Smooth muscle cell (in vitro differentiated cells): ENCODE data around the gene IRAK2. TPM values are rescaled to one million over a fixed set of nuclear protein-coding genes. Genes with fewer than 3 reads are reported as not detected.
A peak's percentile ranks its signal among the peaks of the same experiment; 100 is the strongest.

ENCODE experiments used
- DNase-seq: peaks from one replicate; lab custom pipeline; 2025; ENCODE audit not compliant: unreplicated experiment; lab: John Stamatoyannopoulos, UW
- H2AFZ ChIP-seq: fragments of 200-600 bp; sonication (generic); 2 replicates; pipeline ENCODE4 v1.6.0; 2016; ENCODE audit warnings: antibody characterized with exemption, low read depth, mild to moderate bottlenecking
- H3F3A ChIP-seq: fragments of 200-600 bp; sonication (generic); 2 replicates; pipeline ENCODE4 v1.6.0; 2017; ENCODE audit warnings: antibody characterized with exemption, low read depth
- H3K27ac ChIP-seq: fragments of 200-600 bp; sonication (generic); 2 replicates; pipeline ENCODE4 v1.5.1; 2016; ENCODE audit warnings: low read depth, mild to moderate bottlenecking
- H3K27me3 ChIP-seq: fragments of 200-600 bp; sonication (generic); 2 replicates; pipeline ENCODE4 v1.6.1; 2016; ENCODE audit warnings: low read depth, mild to moderate bottlenecking
- H3K36me3 ChIP-seq: fragments of 200-600 bp; sonication (generic); 2 replicates; pipeline ENCODE4 v1.5.1; 2016; ENCODE audit warnings: low read depth
- H3K4me1 ChIP-seq: fragments of 200-600 bp; sonication (generic); 2 replicates; pipeline ENCODE4 v1.5.1; 2016; ENCODE audit warnings: low read depth
- H3K4me2 ChIP-seq: fragments of 200-600 bp; sonication (generic); 2 replicates; pipeline ENCODE4 v1.6.0; 2016; ENCODE audit warnings: mild to moderate bottlenecking
- H3K4me3 ChIP-seq: fragments of 200-600 bp; sonication (generic); 2 replicates; pipeline ENCODE4 v1.5.1; 2016; ENCODE audit warnings: mild to moderate bottlenecking
- H3K79me2 ChIP-seq: fragments of 200-600 bp; sonication (generic); 2 replicates; pipeline ENCODE4 v1.6.0; 2016; ENCODE audit warnings: low read depth, mild to moderate bottlenecking
- H3K9ac ChIP-seq: fragments of 200-600 bp; sonication (generic); 2 replicates; pipeline ENCODE4 v1.6.0; 2016; ENCODE audit warnings: low read depth
- H3K9me3 ChIP-seq: fragments of 200-600 bp; sonication (generic); replicated peaks from 2 replicates; pipeline ENCODE4 v1.5.1; 2016; ENCODE audit warnings: low read depth
- H4K20me1 ChIP-seq: fragments of 200-600 bp; sonication (generic); 2 replicates; pipeline ENCODE4 v1.6.0; 2016; ENCODE audit warnings: low read depth
- WGBS: methylation state at CpG from one replicate; pipeline ENCODE4 v1.1.7; 2016; ENCODE audit warnings: low lambda C conversion rate; 5-methylcytosine and 5-hydroxymethylcytosine counted together
- polyA plus RNA-seq: library from polyadenylated mRNA; unstranded; fragments of >200 nt; fragmentation: Nextera tagmentation; extraction: Ambion mirVana; gene quantifications from 2 replicates; pipeline ENCODE4 v1.2.1, GENCODE V29; 2016
- total RNA-seq: library from RNA; depleted of rRNA; stranded (reverse); fragments of >200 nt; gene quantifications from 2 replicates; pipeline ENCODE4 v1.2.3, GENCODE V29; 2014
- TF ChIP-seq, protein P1 (sequence below): fragments of 200-600 bp; sonication (generic); IDR thresholded peaks from 2 replicates; pipeline ENCODE4 v1.5.1; 2017; ENCODE audit warnings: borderline replicate concordance, mild to moderate bottlenecking, antibody characterized with exemption; ENCODE audit not compliant: insufficient read depth, poor library complexity, severe bottlenecking

IRAK2 gene
- total and polyA plus RNA-seq, 2 experiments from 2014 or later = 3.3 to 3.4 TPM

DNA sequence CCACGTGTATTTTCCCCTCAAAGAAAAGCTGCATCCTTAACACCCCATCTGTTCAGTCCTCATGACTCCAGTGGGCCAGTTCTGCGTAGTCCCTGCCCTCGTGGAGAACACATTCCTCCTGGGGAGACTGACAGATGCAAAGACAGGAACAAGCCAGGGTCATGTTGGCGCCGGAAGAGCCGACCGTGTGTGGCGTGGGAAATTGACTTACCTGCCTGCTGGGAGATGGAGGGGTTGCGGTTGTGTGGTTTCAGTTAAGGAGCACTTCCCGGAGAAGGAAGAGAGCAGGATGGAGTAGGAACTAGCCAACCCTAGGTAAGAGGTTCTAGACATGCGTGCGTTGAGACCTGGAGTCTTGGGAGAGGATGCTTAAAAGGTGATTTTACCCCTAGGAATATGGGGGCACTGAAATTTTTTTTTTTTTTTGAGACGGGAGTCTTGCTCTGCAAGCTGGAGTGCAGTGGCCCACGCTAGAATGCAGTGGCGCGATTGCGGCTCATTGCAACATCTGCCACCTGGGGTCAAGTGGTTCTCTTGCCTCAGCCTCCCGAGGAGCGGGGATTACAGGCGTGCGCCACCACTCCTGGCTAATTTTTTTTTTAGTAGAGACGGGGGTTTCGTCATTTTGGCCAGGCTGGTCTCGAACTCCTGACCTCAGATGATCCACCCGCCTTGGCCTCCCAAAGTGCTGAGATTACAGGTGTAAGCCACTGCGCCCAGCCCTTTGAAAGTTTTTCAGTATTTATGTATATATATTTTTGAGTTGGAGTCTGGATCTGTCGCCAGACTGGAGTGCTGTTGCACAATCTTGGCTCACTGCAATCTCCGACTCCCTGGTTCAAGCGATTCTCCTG, 21.8 kb upstream of the IRAK2 start:
- Histone ChIP-seq H3K4me3 (peak overlapping the region; percentile 66), H3K9ac (no peak overlapping the region), H3K9me3 (no peaks in the 10 kb centered on the region), H3K4me1 (peaks cover 9% of the 10 kb centered on the region), H3K27me3 (no peaks in the 10 kb centered on the region), H3K27ac (no peak overlapping the region), H3F3A (no peaks in the 10 kb centered on the region), H3K36me3 (no peaks in the 10 kb centered on the region), H4K20me1 (peaks cover 47% of the 10 kb centered on the region), H3K79me2 (peaks cover 55% of the 10 kb centered on the region), H3K4me2 (peak overlapping the region; percentile 78), H2AFZ (no peak overlapping the region)
- TF ChIP-seq, protein P1, sequence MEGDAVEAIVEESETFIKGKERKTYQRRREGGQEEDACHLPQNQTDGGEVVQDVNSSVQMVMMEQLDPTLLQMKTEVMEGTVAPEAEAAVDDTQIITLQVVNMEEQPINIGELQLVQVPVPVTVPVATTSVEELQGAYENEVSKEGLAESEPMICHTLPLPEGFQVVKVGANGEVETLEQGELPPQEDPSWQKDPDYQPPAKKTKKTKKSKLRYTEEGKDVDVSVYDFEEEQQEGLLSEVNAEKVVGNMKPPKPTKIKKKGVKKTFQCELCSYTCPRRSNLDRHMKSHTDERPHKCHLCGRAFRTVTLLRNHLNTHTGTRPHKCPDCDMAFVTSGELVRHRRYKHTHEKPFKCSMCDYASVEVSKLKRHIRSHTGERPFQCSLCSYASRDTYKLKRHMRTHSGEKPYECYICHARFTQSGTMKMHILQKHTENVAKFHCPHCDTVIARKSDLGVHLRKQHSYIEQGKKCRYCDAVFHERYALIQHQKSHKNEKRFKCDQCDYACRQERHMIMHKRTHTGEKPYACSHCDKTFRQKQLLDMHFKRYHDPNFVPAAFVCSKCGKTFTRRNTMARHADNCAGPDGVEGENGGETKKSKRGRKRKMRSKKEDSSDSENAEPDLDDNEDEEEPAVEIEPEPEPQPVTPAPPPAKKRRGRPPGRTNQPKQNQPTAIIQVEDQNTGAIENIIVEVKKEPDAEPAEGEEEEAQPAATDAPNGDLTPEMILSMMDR = no peak
- DNase-seq = no peak
- WGBS = 68% methylated on average over 29 of the region's 29 CpGs

DNA sequence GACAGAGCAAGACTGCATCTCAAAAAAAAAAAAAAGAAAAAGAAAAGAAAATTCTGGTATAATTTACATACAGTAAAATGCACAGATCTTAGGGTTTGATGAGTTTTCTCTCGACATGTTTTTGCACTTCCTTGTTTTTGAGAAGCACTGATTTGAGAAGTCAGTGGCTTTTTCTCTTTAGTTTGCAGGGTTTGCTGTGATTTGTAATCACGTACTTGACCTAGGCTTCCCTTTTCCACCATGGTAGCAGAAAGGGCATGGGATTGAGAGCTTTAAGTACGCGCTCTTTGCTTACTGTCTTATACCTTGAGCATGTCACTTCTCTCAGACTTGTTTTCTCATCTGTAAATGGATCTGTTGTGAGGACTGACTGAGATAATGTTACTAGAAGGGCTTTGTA, 19.0 kb upstream of the IRAK2 start:
- Histone ChIP-seq H3K9ac (no peak overlapping the region), H3K4me2 (peak overlapping the region; percentile 36), H2AFZ (no peak overlapping the region), H3K4me3 (no peak overlapping the region), H3K79me2 (peaks cover 55% of the 10 kb centered on the region), H3K27me3 (no peaks in the 10 kb centered on the region), H3K4me1 (peaks cover 9% of the 10 kb centered on the region), H3K36me3 (peaks cover 13% of the 10 kb centered on the region), H3F3A (no peaks in the 10 kb centered on the region), H4K20me1 (peaks cover 59% of the 10 kb centered on the region), H3K27ac (no peak overlapping the region), H3K9me3 (no peaks in the 10 kb centered on the region)
- no peak for DNase-seq
- TF ChIP-seq, protein P1 = no peak
- 91% methylated on average over 4 of the region's 4 CpGs for WGBS

DNA sequence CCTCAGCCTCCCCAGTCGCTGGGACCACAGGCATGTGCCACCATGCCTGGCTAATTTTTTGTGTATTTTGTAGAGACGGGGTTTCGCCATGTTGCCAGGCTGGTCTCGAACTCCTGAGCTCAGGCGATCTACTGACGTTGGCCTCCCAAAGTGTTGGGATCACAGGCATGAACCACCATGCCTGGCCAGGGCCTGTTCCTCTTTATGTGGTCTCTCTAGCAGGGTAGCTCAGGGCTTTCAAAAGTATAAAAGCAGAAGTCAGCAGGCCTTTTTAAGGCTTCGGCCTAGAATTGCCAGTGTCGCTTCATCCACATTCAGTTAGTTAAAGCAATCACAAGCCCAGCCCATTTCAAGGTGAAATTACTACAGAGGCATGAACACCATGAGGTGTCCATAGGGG, 15.5 kb upstream of the IRAK2 start:
- Histone ChIP-seq H3K4me1 (peaks cover under 1% of the 10 kb centered on the region), H2AFZ (no peak overlapping the region), H3K9ac (no peak overlapping the region), H3K36me3 (peaks cover 22% of the 10 kb centered on the region), H3K27me3 (no peaks in the 10 kb centered on the region), H3K79me2 (peaks cover 31% of the 10 kb centered on the region), H4K20me1 (peaks cover 45% of the 10 kb centered on the region), H3F3A (no peaks in the 10 kb centered on the region), H3K4me3 (no peak overlapping the region), H3K27ac (no peak overlapping the region), H3K9me3 (no peaks in the 10 kb centered on the region), H3K4me2 (no peak overlapping the region)
- 98% methylated on average over 8 of the region's 8 CpGs for WGBS
- TF ChIP-seq, protein P1 = no peak
- no peak for DNase-seq
